GM10248 (cell line): ENCODE measurements around the gene SYNPR.

Source experiments
- CTCF ChIA-PET: fragments of 300-600 bp; sonication (Branson Sonifier 250); formaldehyde crosslinking; extraction: SDS; loops from one replicate; lab custom pipeline; 2021; ENCODE audit warnings: antibody characterized with exemption; lab: Yijun Ruan, JAX
- POLR2A ChIA-PET: fragments of 350-650 bp; sonication (Branson Sonifier 250); formaldehyde crosslinking; extraction: SDS; loops from one replicate; lab custom pipeline; 2020; ENCODE audit warnings: antibody characterized with exemption; lab: Yijun Ruan, JAX
- DNase-seq: peaks from one replicate; pipeline ENCODE4 v3.0.0; 2012; ENCODE audit errors: extremely low spot score
- TF ChIP-seq, protein P1 (sequence below): IDR thresholded peaks from 2 replicates; pipeline ENCODE4 v1.5.1; 2012; ENCODE audit warnings: mild to moderate bottlenecking, low read depth; ENCODE audit errors: extremely low read depth, missing control alignments, control extremely low read depth

Gene SYNPR

DNA sequence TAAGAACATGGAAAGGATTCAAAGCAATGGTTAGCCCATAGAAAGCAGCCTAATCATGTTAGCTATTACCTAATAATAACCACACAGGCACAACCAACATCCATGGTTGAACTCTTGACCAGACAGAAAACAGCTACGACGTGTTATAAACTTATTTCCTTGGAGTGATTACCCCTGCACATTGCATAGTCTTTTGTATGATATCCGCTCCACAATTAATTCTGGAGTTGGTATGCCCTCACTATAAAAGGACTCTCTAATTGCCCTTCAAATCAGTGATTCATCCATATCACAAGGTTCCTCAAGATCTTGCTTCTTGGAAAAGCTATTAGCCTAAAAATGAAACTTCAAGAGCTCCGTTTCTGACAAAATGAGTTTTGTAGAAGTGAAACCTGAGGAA, 117.9 kb downstream of the SYNPR start:
- CTCF ChIA-PET = interaction anchor here (1.4 kb wide), 1 partner anchor 18 kb away, joined by 4 read pairs; no protein-coding TSS in a partner anchor
- POLR2A ChIA-PET = no interaction called here

DNA sequence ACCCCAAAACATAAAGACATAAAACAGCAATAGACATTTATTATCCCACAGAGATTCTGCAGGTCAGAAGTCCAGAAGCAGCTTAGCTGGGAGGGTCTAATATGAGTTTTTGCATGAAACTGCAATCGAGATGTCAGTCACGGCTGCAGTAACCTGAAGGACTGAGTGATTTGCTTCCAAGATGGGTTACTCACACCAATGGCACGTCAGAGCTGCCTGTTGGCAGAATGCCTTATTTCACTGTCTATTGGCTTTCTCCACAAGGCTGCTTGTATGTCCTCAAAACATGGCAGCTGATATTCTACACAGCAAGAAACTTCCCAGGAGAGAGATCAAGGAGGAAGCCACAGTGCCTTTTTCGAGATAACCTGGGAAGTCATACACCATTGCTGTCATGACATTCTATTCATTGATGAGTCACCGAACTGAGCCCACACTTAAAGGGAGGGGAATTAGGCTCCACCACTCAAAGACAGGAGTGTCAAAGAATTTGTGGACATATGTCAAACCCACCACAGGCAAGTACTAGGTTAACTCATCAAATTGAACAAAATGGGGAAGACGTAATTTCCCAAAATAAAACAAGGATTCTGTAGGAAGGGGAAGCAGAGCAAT, 122.2 kb downstream of the SYNPR start:
- TF ChIP-seq, protein P1, sequence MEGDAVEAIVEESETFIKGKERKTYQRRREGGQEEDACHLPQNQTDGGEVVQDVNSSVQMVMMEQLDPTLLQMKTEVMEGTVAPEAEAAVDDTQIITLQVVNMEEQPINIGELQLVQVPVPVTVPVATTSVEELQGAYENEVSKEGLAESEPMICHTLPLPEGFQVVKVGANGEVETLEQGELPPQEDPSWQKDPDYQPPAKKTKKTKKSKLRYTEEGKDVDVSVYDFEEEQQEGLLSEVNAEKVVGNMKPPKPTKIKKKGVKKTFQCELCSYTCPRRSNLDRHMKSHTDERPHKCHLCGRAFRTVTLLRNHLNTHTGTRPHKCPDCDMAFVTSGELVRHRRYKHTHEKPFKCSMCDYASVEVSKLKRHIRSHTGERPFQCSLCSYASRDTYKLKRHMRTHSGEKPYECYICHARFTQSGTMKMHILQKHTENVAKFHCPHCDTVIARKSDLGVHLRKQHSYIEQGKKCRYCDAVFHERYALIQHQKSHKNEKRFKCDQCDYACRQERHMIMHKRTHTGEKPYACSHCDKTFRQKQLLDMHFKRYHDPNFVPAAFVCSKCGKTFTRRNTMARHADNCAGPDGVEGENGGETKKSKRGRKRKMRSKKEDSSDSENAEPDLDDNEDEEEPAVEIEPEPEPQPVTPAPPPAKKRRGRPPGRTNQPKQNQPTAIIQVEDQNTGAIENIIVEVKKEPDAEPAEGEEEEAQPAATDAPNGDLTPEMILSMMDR = no peak
- DNase-seq = no peak
- ChIA-PET POLR2A (no interaction called here), CTCF (no interaction called here)

More for the DNA sequence above, 117.9 kb downstream of the SYNPR start:
- TF ChIP-seq, protein P1 = no peak
- DNase-seq = no peak

DNA sequence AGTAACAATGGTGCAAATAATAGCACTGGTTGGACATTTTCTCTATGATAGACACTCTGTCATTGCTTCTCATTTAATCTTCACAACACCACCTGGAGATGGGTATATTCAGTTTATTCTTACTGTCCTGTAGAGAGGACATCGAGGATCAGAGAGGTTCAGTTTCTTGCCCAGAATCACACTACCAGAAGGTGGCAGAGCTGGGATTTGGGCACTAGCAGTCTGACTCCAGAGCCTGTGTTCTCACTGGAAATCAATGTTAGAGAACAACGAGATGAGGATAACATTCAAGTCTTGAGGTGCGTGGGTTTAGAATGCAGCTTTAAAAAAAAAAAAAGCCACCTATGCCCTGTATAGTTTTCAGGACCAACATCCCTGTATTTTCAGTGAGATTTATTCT, 127.8 kb downstream of the SYNPR start:
- ChIA-PET CTCF (interaction anchor here (1.6 kb wide), 1 partner anchor 14 kb away, joined by 4 read pairs; no protein-coding TSS in a partner anchor), POLR2A (no interaction called here)
- no peak for DNase-seq
- TF ChIP-seq, protein P1 = no peak

DNA sequence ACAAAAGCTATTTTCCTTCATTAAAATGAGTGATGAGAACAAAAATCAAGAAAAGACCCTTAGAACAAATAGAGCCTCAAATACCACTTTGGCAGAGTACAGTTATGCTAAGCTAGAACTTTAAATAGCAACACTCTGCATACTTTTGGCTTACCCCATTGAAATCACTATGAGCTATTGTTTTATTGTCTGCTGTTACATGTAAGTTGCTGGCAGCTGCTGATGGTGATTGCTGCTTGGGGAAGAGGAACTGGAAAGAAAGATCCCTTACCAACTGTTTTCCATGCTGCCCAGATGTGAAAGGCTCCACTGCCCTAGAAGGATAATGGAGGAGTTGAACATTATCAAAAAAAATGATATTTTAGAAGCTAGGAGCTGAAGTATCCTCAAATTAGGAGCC, 135.4 kb downstream of the SYNPR start:
- TF ChIP-seq, protein P1 = no peak
- ChIA-PET CTCF (interaction anchor here (1.1 to 1.4 kb wide), 4 partner anchors 10 to 18 kb away, joined by 3 to 6 read pairs (median 4); no protein-coding TSS in a partner anchor), POLR2A (no interaction called here)
- no peak for DNase-seq

DNA sequence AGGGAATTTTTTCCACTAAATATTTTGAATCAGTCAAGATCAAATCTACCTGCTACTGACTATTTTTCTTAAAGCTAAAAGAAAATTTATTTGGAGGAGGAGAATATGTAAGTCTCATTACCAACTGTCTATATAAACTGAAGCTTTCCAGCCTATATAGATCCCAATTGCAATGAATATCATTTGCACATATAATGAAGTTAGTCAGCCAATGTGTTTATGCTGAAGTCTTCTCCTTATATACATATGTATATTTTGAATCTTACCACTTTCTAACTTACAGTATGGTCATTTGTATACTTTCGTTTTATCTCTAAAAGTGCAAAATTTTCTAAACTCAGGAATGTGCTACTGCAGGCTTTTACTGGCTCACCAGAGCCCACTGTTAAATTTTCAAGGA, 136.5 kb downstream of the SYNPR start:
- CTCF ChIA-PET = interaction anchor here (1.0 to 1.2 kb wide), 2 partner anchors 11 to 13 kb away, joined by 3 to 4 read pairs; no protein-coding TSS in a partner anchor
- POLR2A ChIA-PET = no interaction called here

DNA sequence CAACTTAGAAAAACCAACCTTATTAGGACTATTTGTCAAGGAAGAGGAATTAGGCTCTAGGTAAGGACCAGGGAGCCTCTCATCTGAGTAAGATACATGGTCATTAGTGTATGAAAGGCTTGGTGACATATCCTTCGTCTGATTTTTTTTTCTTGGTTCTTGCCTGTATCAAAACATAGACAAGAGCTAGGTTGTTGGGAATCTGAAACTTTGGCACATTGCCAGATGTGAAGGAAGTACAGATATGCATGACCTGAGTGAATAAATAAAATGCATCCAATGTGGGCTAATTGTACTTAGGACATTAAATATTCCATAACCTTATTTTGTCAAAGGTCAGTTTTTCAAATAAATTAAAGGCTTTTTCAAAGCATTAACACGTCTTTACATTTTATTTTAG, 151.8 kb downstream of the SYNPR start:
- TF ChIP-seq, protein P1 = no peak
- CTCF ChIA-PET = interaction anchor here (1.0 kb wide), 1 partner anchor 8 kb away, joined by 4 read pairs; no protein-coding TSS in a partner anchor
- POLR2A ChIA-PET = no interaction called here
- DNase-seq = no peak

More for the DNA sequence above, 136.5 kb downstream of the SYNPR start:
- no peak for DNase-seq
- TF ChIP-seq, protein P1 = no peak
